Mucosa of descending colon (tissue), 3 donors: Measurements from ENCODE around the gene MSL3. TPM values are rescaled to one million over a fixed set of nuclear protein-coding genes. Genes with fewer than 3 reads are reported as not detected.

ENCODE experiments used
- ATAC-seq: fragments of 200-7000 bp; cut with Tn5 transposase; one replicate; pipeline ENCODE4 v1.9.1; 2020; ENCODE audit warnings: mild to moderate bottlenecking, moderate library complexity
- DNase-seq, 3 donors: peaks; one replicate each; pipeline ENCODE4 v3.0.0-alpha.2; 2020
- H3K36me3 ChIP-seq: fragments of 200-600 bp; one replicate; pipeline ENCODE4 v1.8.0; 2021; ENCODE audit warnings: low read depth, mild to moderate bottlenecking
- H3K4me1 ChIP-seq: fragments of 200-600 bp; one replicate; pipeline ENCODE4 v1.8.0; 2021; ENCODE audit warnings: low read depth, mild to moderate bottlenecking
- H3K4me3 ChIP-seq: fragments of 200-600 bp; one replicate; pipeline ENCODE4 v1.8.0; 2021; ENCODE audit warnings: mild to moderate bottlenecking
- H3K9me3 ChIP-seq: fragments of 200-600 bp; one replicate; pipeline ENCODE4 v1.8.0; 2021; ENCODE audit warnings: mild to moderate bottlenecking
- CTCF ChIP-seq: fragments of 200-600 bp; IDR thresholded peaks from one replicate; pipeline ENCODE4 v1.8.0; 2022; ENCODE audit warnings: antibody characterized with exemption, mild to moderate bottlenecking
- intact Hi-C, 2 donors: fragments of 100-400 bp; cut with DNase I in 1 of 2; cut with micrococcal nuclease in 1 of 2; formaldehyde crosslinking; loops; one replicate each; pipeline versions ENCODE4 v1.11.0 to v1.11.1; 2022; cut with DNase I, micrococcal nuclease
- long read RNA-seq, 2 donors: library from polyadenylated mRNA; unstranded; transcript quantifications; one replicate each; pipeline ENCODE4 v2.0.0, GENCODE V29; 2019 to 2021
- total RNA-seq, 3 donors: library from RNA; stranded (reverse); fragmentation: NEBNext Ultra II Directional in 2 of 3; extraction: Animal tissue kit (Norgen Biotek cat#: 25700) in 2 of 3; gene quantifications; one replicate each; pipeline versions ENCODE4 v1.2.1 to v1.2.4, GENCODE V29; 2021 to 2023
- donor health status: DM: no; HTN: no; CAD: no; lungs with moderate emphysema.
- donor health status: DM: no; HTN: no; CAD: no.
- donor health status: DM: no; HTN: yes; CAD: no.

MSL3 gene
- total RNA-seq, result 10 to 100 TPM; 17.2 to 25.3 (median 19.5) TPM
- long read RNA-seq, donor 1, transcript MSL3-201 (13 exons, 2,364 nt), result major isoform, 10 of 14 reads
- long read RNA-seq, donor 1, partial matches to known transcripts, result 0 of 14 reads
- long read RNA-seq, donor 1, other reads (novel, unspliced or antisense), result 0 of 14 reads
- long read RNA-seq, donor 2, partial matches to known transcripts, result 3 of 10 reads
- long read RNA-seq, donor 2, other reads (novel, unspliced or antisense), result 0 of 10 reads

- no peak for TF ChIP-seq CTCF
- ATAC-seq (peak; percentile 82), DNase-seq (peak; percentile 57 to 80 (median 75))
- intact Hi-C loops, result no loop called here
- Histone ChIP-seq H3K9me3 (no peaks in the 10 kb centered on the region), H3K36me3 (no peaks in the 10 kb centered on the region), H3K4me1 (peaks cover 6% of the 10 kb centered on the region), H3K4me3 (peak within 1 kb of the TSS; percentile 34)
Observed at GRCh38 chrX:11757719-11758399, at the start of gene MSL3. Gene MSL3, plus strand, starts transcription at chrX:11758237. Its CDS starts 27 bp downstream, at chrX:11758264.

- ATAC-seq, result no peak
- no peaks in the 10 kb centered on the region for H3K9me3 ChIP-seq
- H3K4me1 ChIP-seq, result no peaks in the 10 kb centered on the region
- H3K36me3 ChIP-seq, result no peaks in the 10 kb centered on the region
- DNase-seq, result no peak
- H3K4me3 ChIP-seq, result no peak overlapping the region
- intact Hi-C loops, result no loop called here
- no peak for TF ChIP-seq CTCF
Observed at GRCh38 chrX:11722304-11722703, 35.7 kb upstream of the MSL3 start.

- Histone ChIP-seq H3K4me3 (no peak overlapping the region), H3K36me3 (no peaks in the 10 kb centered on the region), H3K4me1 (no peaks in the 10 kb centered on the region), H3K9me3 (no peaks in the 10 kb centered on the region)
- ATAC-seq (peak; percentile 33), DNase-seq (peak in 1 of 3 donors; percentile 4)
- TF ChIP-seq CTCF, result no peak
- intact Hi-C loops, result no loop called here
Observed at GRCh38 chrX:11724122-11725017, 33.7 kb upstream of the MSL3 start.

GRCh38 chrX:11725631-11726442 lies 32.2 kb upstream of the MSL3 start:
- intact Hi-C loops, result no loop called here
- Histone ChIP-seq H3K9me3 (no peaks in the 10 kb centered on the region), H3K4me3 (no peak overlapping the region), H3K36me3 (no peaks in the 10 kb centered on the region), H3K4me1 (no peaks in the 10 kb centered on the region)
- DNase-seq (no peak), ATAC-seq (no peak)
- no peak for TF ChIP-seq CTCF

- no peaks in the 10 kb centered on the region for H3K9me3 ChIP-seq
- ATAC-seq, result no peak
- intact Hi-C loops, result no loop called here
- no peak for DNase-seq
- TF ChIP-seq CTCF, result no peak
- H3K4me1 ChIP-seq, result no peaks in the 10 kb centered on the region
- H3K4me3 ChIP-seq, result no peak overlapping the region
- H3K36me3 ChIP-seq, result no peaks in the 10 kb centered on the region
Observed at GRCh38 chrX:11728556-11728955, 29.5 kb upstream of the MSL3 start.
